ENCODE data around the gene CIDEC.
A peak's percentile ranks its signal among the peaks of the same experiment; 100 is the strongest.

Gene CIDEC, protein sequence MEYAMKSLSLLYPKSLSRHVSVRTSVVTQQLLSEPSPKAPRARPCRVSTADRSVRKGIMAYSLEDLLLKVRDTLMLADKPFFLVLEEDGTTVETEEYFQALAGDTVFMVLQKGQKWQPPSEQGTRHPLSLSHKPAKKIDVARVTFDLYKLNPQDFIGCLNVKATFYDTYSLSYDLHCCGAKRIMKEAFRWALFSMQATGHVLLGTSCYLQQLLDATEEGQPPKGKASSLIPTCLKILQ

DNA sequence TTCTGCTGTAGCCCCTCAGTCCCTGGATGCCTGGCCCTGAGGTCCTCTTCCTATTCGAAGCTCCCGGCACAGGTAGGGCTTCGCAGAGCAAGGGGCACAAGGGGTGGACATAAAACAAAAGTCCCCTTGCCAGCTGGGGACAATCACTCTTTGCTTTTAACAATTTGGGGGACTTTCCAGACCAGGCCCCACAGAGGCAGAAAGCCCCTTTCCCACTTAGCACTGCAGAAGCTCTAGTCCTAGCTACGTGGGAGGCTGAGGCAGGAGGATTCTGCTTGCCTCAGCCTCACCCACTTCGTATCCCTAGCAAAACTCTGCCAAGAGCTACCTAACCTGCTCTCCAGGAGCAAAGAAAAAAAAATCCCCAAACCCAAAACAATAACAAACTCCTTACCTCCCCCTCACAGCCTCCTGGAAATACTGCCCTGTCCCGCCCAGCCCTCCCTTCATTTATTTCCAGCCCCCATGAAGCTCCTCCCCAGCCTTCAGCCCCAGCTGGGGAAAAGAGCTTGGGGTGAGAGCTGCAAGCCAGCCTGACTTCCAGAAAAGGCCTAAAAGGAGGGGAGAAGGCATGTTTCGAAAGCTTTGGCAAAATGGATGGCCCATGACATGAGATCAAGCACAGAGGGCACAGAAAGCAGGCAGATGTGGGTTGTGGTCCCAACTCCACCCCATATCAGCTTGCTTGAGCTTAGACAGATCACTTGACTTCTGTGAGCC is at the start of gene CIDEC:
CIDEC (minus strand) TSS at position 424 of the 720 bp plus-strand sequence. CDS start 1,767 bp downstream, outside the sequence.
- DNase-seq (ENCODE audit: low spot score) = no peak

DNA sequence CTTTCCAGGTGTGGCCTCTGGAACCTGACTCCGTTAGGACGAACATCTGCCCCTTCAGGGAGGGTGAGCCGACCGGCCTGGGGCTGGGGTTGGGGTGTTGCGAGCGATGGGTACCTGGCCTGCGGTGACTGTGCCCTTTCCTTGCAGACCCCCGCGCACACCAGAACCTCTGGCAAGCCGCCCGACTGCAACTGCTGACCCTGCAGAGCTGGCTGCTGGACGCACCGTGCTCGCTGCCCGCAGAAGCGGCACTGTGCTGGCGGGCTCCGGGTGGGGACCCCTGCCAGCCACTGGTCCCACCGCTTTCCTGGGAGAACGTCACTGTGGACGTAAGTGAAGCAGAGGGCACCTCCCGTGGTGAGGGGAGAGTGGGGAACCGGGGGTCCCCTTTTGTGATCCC is 48.1 kb upstream of the CIDEC start:
- DNase-seq (ENCODE audit: low spot score) = no peak

DNA sequence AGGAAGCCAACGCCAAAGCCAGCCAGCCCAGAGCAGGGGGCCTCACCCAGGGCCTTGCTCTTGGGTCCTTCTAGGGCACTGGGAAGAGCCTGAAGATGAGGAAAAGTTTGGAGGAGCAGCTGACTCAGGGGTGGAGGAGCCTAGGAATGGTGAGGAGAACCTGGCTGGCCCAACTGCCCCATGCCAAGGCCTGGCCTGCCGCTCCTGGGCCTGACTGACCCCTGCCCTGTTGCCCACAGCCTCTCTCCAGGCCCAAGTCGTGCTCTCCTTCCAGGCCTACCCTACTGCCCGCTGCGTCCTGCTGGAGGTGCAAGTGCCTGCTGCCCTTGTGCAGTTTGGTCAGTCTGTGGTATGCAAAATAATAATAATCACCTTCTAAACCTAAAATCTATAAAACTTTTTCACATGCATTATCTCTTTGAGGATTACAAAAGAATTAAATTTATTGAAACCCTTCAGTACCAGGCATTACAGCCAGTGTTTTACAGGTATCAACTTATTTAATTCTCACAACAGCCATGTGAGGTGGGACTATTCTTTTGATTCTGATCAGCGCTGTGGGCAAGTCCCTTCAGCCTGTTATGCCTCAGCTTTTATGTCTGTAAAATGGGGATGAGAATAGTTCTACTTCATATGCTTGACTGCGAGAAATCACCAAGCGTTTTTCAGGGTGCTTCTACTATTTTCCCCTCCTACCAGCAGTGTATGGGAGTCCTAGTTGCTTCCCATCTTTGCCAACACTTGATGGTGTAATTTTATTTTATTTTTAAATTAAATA is 38.4 kb upstream of the CIDEC start:
- no peak for DNase-seq (ENCODE audit: low spot score)

DNA sequence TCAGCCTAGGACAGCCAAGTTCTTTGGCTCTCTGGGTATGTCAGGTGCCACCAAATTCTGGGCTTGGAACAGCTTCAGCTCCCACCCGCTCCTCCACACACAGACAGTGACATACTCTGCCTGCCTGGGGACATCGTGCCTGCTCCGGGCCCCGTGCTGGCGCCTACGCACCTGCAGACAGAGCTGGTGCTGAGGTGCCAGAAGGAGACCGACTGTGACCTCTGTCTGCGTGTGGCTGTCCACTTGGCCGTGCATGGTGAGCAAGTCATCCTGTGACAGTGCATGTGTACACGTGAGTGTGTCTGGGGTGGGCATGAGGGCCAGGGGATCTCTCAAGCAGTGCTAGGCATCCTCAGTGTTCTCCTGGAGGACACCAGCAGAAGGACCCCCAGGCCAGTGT is 37.8 kb upstream of the CIDEC start:
- DNase-seq (ENCODE audit: low spot score) = no peak

DNA sequence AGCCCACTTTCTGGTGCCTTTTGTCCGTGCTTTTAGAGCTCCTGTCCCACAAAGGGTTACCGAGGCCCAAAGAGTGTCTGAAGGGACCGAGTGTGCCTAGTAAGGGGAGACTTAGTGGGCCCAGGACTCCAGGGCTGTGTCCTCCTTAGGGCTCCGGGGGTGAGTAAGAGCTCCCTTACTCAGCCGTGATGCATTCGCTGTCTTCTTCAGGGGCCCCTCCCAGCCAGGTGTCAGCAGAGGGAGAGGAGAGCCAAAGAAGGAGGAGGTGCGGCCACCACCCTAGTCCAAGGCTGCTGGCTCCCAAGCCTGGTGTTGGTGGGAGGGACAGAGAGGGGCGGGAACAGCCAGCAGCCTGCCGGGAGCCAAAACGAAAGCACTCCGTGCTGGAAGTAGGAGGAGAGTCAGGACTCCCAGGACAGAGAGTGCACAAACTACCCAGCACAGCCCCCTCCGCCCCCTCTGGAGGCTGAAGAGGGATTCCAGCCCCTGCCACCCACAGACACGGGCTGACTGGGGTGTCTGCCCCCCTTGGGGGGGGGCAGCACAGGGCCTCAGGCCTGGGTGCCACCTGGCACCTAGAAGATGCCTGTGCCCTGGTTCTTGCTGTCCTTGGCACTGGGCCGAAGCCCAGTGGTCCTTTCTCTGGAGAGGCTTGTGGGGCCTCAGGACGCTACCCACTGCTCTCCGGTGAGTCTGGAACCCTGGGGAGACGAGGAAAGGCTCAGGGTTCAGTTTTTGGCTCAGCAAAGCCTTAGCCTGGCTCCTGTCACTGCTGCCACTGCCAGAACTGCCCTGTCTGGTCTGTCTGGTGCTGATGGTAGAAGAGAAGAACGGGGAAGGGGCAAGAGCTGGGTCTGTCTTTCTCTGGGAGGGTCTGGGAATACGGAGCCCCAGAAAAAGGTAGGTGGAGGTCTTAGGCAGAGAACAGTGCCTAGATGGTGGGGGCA is 37.0 kb upstream of the CIDEC start, which contains the start of gene IL17RC:
IL17RC (plus strand) TSS at position 365 of the 947 bp plus-strand sequence; CDS start at position 583, 218 bp downstream.
- no peak for DNase-seq (ENCODE audit: low spot score)

DNA sequence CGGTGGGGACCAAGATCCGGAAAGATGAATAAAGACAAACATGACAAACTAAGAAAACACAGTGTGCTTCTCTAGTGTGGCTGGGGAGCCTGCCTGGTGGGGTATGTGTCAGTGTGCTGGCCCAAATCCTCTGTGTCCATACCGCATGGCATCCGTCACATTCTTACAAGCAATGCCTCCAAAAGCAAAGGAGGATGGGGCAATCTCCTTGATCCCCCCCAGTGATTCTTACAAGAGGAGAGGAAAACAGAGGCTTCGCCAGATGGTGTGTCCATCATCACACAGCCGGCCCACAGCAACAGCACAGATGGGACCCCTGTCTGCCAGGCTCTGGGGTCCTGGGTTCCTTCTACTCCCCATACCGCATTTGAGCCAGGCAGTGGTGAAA is 36.3 kb upstream of the CIDEC start:
- no peak for DNase-seq (ENCODE audit: low spot score)

DNA sequence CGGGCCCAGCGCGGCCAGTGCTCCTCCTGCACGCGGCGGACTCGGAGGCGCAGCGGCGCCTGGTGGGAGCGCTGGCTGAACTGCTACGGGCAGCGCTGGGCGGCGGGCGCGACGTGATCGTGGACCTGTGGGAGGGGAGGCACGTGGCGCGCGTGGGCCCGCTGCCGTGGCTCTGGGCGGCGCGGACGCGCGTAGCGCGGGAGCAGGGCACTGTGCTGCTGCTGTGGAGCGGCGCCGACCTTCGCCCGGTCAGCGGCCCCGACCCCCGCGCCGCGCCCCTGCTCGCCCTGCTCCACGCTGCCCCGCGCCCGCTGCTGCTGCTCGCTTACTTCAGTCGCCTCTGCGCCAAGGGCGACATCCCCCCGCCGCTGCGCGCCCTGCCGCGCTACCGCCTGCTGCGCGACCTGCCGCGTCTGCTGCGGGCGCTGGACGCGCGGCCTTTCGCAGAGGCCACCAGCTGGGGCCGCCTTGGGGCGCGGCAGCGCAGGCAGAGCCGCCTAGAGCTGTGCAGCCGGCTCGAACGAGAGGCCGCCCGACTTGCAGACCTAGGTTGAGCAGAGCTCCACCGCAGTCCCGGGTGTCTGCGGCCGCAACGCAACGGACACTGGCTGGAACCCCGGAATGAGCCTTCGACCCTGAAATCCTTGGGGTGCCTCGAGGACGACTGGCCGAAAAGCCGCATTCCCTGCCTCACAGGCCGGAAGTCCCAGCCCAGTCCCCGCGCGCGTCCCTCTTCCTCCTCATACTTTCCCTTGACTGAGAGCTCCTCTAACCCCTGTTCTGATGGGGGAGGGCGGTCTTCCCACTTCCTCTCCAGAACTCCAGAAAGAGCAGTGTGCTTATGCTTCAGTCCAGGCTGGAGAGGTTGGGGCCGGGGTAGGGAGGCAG is 35.4 kb upstream of the CIDEC start:
- no peak for DNase-seq (ENCODE audit: low spot score)

DNA sequence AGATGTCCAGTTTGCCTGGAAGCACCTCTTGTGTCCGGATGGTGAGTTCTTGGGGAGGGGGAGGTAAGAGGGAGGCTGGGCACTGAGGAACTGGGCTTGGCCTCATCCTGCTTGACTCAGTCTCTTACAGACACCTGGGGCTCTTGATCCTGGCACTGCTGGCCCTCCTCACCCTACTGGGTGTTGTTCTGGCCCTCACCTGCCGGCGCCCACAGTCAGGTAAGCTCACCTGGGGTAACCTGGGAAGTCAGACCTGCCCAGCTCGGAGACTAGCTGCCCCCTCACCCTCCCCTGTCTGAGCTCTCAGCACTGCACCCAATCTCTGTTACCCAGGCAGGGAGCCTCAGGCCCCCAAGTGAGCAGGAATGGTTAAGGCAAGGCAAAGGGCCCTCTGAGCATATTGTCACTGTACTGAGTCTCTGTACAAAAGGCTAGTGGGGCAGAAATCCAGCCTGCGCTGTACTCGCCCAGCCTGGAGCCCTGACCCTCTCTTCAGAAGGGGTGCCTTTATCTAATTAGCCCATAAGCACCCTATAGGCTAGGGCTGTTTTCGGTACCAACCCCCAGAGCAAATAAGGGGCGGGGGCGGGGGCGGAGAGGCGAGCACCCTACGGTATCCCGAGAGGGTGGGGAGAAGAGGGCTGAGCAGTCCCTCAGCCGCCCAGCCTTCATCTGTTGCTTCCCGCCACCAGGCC is 34.7 kb upstream of the CIDEC start:
- DNase-seq (ENCODE audit: low spot score) = no peak

DNA sequence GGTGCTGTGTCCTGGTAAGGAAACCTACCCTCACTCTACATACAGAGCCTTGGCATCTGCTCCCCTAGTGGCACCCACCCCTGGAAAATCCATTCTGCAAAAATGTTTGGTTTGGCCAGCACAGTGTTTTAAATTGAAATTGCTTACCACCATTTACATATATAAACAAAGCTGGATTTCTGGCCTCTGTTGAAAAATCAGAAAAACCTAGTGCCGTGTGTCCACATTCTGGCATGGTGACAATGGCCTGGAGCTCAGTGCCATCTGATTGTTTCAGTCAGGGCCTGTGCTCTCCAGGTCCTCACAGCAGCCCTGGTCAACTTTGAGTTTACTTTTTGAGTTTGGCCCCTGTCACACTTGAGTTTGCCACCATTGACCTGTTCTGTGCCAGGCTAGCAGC is 34.0 kb upstream of the CIDEC start:
- DNase-seq (ENCODE audit: low spot score) = no peak

DNA sequence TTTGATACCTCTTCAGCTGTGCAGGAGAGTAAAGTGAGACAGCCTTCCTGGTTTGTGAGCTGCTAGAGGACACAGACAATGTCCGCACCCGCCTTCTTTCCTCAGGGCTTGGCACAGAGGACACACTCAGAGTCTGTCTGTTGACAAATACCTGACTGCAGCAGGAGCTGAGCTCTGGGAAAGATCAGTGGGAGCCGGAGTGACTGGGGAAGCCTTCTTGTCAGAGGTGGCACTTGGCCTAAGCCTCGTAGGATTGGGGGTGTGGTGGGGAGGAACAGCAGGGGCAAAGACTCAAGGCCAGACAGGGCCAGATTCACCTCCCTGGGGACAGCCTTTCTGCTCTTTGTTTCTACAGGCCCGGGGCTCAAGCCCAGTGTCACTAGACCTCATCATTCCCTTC is 33.5 kb upstream of the CIDEC start:
- DNase-seq (ENCODE audit: low spot score) = no peak

DNA sequence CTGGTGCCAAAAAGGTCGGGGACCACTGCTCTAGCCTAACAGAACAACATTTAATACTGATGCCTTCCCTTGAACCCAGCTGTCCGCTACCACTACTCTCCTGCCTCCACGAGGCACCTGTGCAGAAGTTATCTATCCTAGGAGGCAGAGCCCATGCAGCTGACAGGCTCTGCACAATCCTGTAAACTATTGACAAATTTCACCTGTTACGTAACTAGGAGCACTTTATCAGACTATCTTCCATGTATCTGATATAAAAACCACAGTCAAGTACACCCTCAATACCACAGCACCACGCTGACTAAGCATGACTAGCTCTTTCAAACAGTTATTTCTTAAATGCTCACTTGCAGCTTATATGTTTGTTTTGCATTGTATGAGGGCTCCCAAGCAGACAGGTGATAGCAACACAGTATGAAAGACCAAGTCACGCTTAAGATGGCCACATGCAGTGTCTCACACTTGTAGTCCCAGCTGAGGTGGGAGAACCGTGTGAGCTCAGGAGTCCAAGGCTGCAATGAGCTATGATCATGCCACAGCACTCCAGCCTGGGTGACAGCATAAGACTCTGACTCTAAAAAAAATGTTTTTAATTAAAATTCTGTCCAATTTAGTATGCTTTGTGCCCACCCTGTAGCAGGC is 32.4 kb upstream of the CIDEC start:
- peak; percentile 47 for DNase-seq (ENCODE audit: low spot score)

DNA sequence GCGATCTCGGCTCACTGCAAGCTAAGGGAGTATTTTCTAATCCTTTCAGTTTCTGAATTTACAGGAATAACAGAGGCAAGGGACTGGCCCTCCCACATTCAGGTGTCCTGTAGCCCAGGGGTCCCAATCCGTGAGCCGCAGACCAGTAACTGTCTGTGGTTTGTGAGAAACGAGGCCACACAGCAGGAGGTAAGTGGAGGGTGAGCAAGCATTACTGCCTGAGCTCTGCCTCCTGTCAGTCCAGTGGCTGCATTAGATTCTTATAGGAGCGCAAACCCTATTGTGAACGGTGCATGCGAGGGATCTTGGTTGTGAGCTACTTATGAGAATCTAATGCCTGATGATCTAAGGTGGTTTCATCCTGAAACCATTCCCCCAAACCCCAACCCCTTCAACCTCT is 31.8 kb upstream of the CIDEC start:
- no peak for DNase-seq (ENCODE audit: low spot score)

DNA sequence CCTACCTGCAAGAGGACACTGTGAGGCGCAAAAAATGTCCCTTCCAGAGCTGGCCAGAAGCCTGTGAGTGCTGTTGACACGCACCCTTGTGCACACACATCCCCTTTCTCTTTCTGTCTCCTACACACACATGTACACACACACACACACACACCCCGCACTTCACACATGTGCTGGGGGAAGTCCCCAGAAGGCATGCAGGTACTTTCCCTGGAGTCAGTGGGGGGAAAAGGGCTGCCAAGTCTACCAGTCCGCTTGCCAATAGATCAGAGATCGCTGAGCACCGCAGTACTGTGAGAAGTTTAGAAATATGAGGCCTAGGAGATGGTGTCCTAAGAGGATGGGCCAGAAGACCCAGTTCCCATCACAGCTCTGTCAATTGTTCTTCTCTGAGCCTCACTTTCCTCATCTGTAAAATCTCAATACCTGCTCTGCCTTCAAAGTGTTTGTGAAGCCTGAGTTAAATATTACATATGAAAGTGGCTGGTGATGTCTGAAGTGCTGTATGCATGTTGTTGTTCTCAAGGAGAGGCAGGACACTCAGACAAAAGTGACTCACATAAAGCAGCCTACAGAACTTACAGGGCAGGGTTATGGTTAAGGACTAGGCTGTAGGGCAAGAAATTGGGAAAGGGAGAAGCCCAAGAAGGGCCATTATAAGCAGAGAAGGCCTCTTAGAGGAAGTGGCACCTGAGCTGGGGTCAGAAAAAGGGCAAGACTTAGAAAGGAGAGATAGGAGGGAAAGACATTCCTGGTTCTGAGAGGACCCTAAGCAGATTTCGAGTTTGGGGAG is 29.4 kb upstream of the CIDEC start:
- DNase-seq (ENCODE audit: low spot score) = no peak

DNA sequence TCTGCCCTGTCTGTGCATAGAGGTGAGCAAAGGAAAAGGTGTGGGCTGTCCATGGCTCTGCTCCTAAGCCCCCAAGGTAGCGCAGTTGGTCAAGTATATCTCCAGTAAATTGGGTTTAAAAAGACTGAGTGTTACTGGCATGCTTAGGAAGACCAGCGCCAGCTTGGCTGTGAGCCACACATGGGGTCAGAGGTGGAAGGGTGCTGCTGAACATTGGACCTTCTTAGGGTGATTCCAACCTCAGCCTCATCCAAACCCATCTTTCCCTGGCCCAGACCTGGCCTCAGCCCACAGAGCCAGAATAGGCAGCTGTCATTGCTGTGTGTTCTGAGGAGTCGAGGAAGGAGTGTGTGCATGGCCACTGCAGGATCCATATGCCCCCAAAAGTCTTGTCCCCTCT is 28.2 kb upstream of the CIDEC start:
- DNase-seq (ENCODE audit: low spot score) = no peak

DNA sequence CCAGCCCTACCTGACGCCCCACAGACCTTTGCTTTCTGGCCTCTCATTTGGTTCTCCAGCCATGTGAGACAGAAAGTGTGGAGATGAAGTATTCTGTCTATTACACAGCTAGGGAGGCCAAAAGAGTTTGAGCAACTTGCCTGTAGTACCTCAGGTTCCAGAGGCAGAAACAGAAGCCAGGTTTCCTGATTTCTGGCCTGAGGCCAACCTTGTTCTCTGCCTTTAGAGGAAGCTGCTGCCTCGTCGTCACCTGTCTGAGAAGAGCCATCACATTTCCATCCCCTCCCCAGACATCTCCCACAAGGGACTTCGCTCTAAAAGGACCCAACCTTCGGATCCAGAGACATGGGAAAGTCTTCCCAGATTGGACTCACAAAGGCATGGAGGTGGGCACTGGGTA is 26.4 kb upstream of the CIDEC start:
- DNase-seq (ENCODE audit: low spot score) = no peak

DNA sequence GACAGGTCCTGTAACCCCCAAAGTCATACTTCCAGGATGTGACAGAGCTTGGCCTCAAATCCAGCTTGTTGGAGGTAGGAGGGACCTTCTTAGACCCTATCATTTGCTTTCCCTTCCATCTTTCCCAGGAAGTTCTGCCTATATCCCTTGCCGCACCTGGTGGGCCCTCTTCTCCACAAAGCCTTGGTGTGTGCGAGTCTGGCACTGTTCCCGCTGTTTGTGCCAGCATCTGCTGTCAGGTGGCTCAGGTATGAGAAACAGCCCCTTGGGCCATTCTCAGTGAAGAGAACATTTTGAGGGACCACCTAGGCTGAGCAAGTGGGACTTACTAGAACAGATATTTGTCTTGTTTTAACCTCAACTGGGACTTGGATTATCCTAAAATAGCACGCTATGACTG is 23.9 kb upstream of the CIDEC start:
- no peak for DNase-seq (ENCODE audit: low spot score)

DNA sequence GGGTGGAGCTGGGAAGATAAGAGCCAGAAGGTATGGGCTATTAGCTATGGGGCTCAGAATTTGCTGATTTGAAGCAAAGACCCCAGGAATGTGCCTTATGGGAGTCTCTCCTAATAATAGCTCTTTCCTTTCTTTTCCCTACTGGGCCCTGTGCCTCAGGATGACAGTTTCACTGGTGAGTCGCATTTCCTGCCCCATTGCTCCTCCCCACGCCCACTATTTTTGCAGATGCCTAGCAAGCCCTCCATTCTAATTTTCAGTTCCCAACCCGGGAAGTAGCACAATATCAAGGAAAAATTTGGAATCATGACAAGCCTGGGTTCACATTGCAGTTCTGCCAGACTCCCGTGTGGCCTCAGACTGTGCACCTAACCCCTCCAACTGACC is 23.2 kb upstream of the CIDEC start:
- no peak for DNase-seq (ENCODE audit: low spot score)

DNA sequence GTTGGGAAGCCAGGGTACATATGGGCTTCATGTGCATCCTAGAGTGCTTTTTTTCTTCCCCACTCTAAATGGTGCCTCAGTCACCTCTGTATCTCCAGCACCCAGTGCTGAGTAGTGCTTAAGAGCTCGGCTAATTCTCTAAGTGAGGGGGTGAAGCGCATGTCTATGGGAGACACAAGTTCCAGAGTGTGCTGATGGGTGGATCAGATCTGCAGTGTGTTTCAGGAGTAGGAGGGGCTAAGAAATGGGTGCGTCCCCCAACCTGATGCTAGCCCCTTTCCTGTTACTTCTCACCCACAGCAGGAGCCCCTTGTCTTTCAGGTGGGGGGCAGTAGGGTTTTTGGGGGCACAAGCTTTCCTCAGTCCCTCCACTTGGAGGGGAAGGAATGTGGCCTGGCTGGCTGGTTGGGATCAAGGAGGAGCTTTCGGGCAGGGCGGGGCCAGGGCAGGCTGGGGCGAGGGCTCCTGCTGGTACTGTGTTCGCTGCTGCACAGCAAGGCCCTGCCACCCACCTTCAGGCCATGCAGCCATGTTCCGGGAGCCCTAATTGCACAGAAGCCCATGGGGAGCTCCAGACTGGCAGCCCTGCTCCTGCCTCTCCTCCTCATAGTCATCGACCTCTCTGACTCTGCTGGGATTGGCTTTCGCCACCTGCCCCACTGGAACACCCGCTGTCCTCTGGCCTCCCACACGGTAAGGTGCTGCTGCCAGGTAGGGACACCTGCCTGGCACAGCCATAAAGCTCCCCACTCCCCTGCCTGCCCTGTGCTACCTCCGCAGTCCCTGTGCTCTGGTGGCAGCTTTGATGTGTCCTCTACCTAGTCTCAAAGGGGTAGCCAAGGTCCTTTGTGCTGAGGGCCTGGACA is 22.6 kb upstream of the CIDEC start, which contains the start of gene IL17RE:
IL17RE (plus strand) TSS at position 477 of the 866 bp plus-strand sequence; CDS start at position 562, 85 bp downstream.
- DNase-seq (ENCODE audit: low spot score) = no peak

Measured in CD4-positive, alpha-beta T cell treated with Interleukin-6 at 100 ng/mL for 8 hours (primary cell).